Epithelial cell of esophagus (primary cell): ENCODE data around the gene VOPP1.

Experiments
- DNase-seq: peaks from one replicate; pipeline ENCODE4 v3.0.0; 2010; ENCODE audit warnings: low read depth
- H3K4me3 ChIP-seq: 2 replicates; pipeline ENCODE4 v1.5.1; 2011; ENCODE audit warnings: mild to moderate bottlenecking, low read length, control low read depth
- CTCF ChIP-seq: IDR thresholded peaks from 2 replicates; pipeline ENCODE4 v1.5.1; 2011; ENCODE audit warnings: low read depth, mild to moderate bottlenecking, low read length, control low read depth, inconsistent platforms; ENCODE audit not compliant: insufficient read depth; ENCODE audit errors: missing control alignments

VOPP1 gene

GRCh38 chr7:55426676-55427075 lies 145.6 kb downstream of the VOPP1 start:
- no peak for DNase-seq
- H3K4me3 ChIP-seq, result no peak overlapping the region
- TF ChIP-seq CTCF, result no peak

- no peak overlapping the region for H3K4me3 ChIP-seq
- DNase-seq, result no peak
- no peak for TF ChIP-seq CTCF
These were observed 147.1 kb downstream of the VOPP1 start for GRCh38 chr7:55425141-55425752.

GRCh38 chr7:55423891-55424290 lies 148.4 kb downstream of the VOPP1 start:
- no peak for DNase-seq
- no peak overlapping the region for H3K4me3 ChIP-seq
- no peak for TF ChIP-seq CTCF

GRCh38 chr7:55423277-55423711 lies 149.0 kb downstream of the VOPP1 start:
- DNase-seq, result no peak
- no peak overlapping the region for H3K4me3 ChIP-seq
- no peak for TF ChIP-seq CTCF
